ENCODE measurements around the gene PPFIA4. TPM values are rescaled to one million over a fixed set of nuclear protein-coding genes. Genes with fewer than 3 reads are reported as not detected.

PPFIA4 gene
- total and polyA plus RNA-seq, 4 donors, result 11.5 to 51.0 (median 29.2) TPM

DNA sequence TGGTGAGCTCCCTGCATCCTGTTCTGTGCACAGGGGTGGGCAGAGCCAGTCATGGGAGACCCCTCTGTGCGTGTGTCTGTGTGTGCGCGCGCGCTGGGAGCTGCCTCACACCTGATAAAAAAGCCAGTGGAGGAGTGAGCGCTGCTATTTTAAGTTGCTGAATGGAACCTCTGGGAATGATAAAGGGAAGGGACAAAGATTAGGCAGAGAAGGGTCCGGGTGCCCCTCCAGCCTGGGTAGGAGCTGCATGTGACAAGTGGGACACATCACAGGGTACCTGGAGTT, 102.1 kb downstream of the PPFIA4 start:
- H3K4me1 ChIP-seq (ENCODE audit: control insufficient read depth, insufficient read depth, low read length), result peaks cover 64% of the 10 kb centered on the region
- no peak overlapping the region for H3K27ac ChIP-seq (ENCODE audit: low read depth, low read length)
- DNase-seq (ENCODE audit: low read depth in 4 of 6, low spot score in 6 of 6), result no peak
- H3K27me3 ChIP-seq (ENCODE audit: control insufficient read depth, insufficient read depth, low read length), result peaks cover 7% of the 10 kb centered on the region
- peak overlapping the region; percentile 47 for H3K4me3 ChIP-seq (ENCODE audit: low read depth, low read length)
- WGBS (ENCODE audit: insufficient coverage), result 12% methylated on average over 7 of the region's 7 CpGs
- peaks cover 5% of the 10 kb centered on the region for H3K36me3 ChIP-seq (ENCODE audit: control insufficient read depth, insufficient read depth, low read length)
- H3K9me3 ChIP-seq (ENCODE audit: control insufficient read depth, insufficient read depth, low read length), result no peaks in the 10 kb centered on the region

Other genes with a start within 250 kb of the PPFIA4 start
- gene KDM5B, start 218.1 kb upstream of the PPFIA4 start, total RNA-seq, result 100 to 1,000 TPM in 1 of 2 donors, 10 to 100 TPM in 1; 82.3 to 114 TPM
- 10 to 100 TPM; 60.2 to 65.9 TPM for gene KDM5B, start 218.1 kb upstream of the PPFIA4 start, polyA plus RNA-seq (ENCODE audit: insufficient read length in 2 of 2)
- gene PCAT6, start 215.5 kb upstream of the PPFIA4 start, total RNA-seq, result under 1 TPM in 1 of 2 donors, not detected in 1; 0.88 TPM
- 1 to 10 TPM; 5.9 to 6.9 TPM for gene PCAT6, start 215.5 kb upstream of the PPFIA4 start, polyA plus RNA-seq (ENCODE audit: insufficient read length in 2 of 2)
- gene RABIF, start 137.3 kb upstream of the PPFIA4 start, total RNA-seq, result 10 to 100 TPM; 10.2 to 13.9 TPM
- gene RABIF, start 137.3 kb upstream of the PPFIA4 start, polyA plus RNA-seq (ENCODE audit: insufficient read length in 2 of 2), result 10 to 100 TPM; 18.6 to 20.8 TPM
- gene KLHL12, start 99.3 kb upstream of the PPFIA4 start, total RNA-seq, result 10 to 100 TPM; 32.9 to 38.8 TPM
- gene KLHL12, start 99.3 kb upstream of the PPFIA4 start, polyA plus RNA-seq (ENCODE audit: insufficient read length in 2 of 2), result 10 to 100 TPM; 32.3 to 35.8 TPM
- gene ADIPOR1, start 68.2 kb upstream of the PPFIA4 start, total RNA-seq, result 100 to 1,000 TPM in 1 of 2 donors, 10 to 100 TPM in 1; 84.1 to 114 TPM
- gene ADIPOR1, start 68.2 kb upstream of the PPFIA4 start, polyA plus RNA-seq (ENCODE audit: insufficient read length in 2 of 2), result 10 to 100 TPM; 74.8 to 83.9 TPM
- 10 to 100 TPM; 41.6 to 59.6 TPM for gene CYB5R1, start 59.2 kb upstream of the PPFIA4 start, total RNA-seq
- 10 to 100 TPM; 42.1 to 49.1 TPM for gene CYB5R1, start 59.2 kb upstream of the PPFIA4 start, polyA plus RNA-seq (ENCODE audit: insufficient read length in 2 of 2)
- 10 to 100 TPM; 76.6 to 85.3 TPM for gene TMEM183A, start 19.1 kb upstream of the PPFIA4 start, total RNA-seq
- gene TMEM183A, start 19.1 kb upstream of the PPFIA4 start, polyA plus RNA-seq (ENCODE audit: insufficient read length in 2 of 2), result 10 to 100 TPM; 76.6 to 90.5 TPM
- under 1 TPM in 1 of 2 donors, not detected in 1; 0.11 TPM for gene MYOG, start 59.5 kb downstream of the PPFIA4 start, total RNA-seq
- under 1 TPM; 0.29 to 0.69 TPM for gene MYOG, start 59.5 kb downstream of the PPFIA4 start, polyA plus RNA-seq (ENCODE audit: insufficient read length in 2 of 2)
- 10 to 100 TPM in 1 of 2 donors, 1 to 10 TPM in 1; 3.1 to 11.7 TPM for gene ADORA1, start 101.2 kb downstream of the PPFIA4 start, total RNA-seq
- gene ADORA1, start 101.2 kb downstream of the PPFIA4 start, polyA plus RNA-seq (ENCODE audit: insufficient read length in 2 of 2), result 10 to 100 TPM; 28.8 to 29.7 TPM
- under 1 TPM in 1 of 2 donors, not detected in 1; 0.06 TPM for gene MYBPH, start 149.3 kb downstream of the PPFIA4 start, total RNA-seq
- gene MYBPH, start 149.3 kb downstream of the PPFIA4 start, polyA plus RNA-seq (ENCODE audit: insufficient read length in 2 of 2), result under 1 TPM; 0.24 to 0.35 TPM
- gene CHI3L1, start 160.2 kb downstream of the PPFIA4 start, total RNA-seq, result 10 to 100 TPM in 1 of 2 donors, 1 to 10 TPM in 1; 1.1 to 14.2 TPM
- gene CHI3L1, start 160.2 kb downstream of the PPFIA4 start, polyA plus RNA-seq (ENCODE audit: insufficient read length in 2 of 2), result 1 to 10 TPM; 1.7 to 2.0 TPM
- under 1 TPM; 0.55 to 0.79 TPM for gene CHIT1, start 203.2 kb downstream of the PPFIA4 start, total RNA-seq
- gene CHIT1, start 203.2 kb downstream of the PPFIA4 start, polyA plus RNA-seq (ENCODE audit: insufficient read length in 2 of 2), result 1 to 10 TPM in 1 of 2 donors, under 1 TPM in 1; 0.69 to 3.3 TPM